Stimulated activated CD8-positive, alpha-beta memory T cell treated with anti-CD3 and anti-CD28 coated beads, Interleukin-12 subunit alpha, Interleukin-12 subunit beta, amount 100 ng/mL, for 1 hour (primary cell): ENCODE measurements around the gene KRTAP5-10.
"Not testable (repeated sequence)": the region's sequence is repeated elsewhere in the genome, so short reads cannot be mapped to it uniquely, and the experiment has no call there.

Experiments
- DNase-seq: peaks from one replicate; pipeline ENCODE4 v3.0.0-alpha.2; 2020; ENCODE audit warnings: low read depth

KRTAP5-10 gene

DNA sequence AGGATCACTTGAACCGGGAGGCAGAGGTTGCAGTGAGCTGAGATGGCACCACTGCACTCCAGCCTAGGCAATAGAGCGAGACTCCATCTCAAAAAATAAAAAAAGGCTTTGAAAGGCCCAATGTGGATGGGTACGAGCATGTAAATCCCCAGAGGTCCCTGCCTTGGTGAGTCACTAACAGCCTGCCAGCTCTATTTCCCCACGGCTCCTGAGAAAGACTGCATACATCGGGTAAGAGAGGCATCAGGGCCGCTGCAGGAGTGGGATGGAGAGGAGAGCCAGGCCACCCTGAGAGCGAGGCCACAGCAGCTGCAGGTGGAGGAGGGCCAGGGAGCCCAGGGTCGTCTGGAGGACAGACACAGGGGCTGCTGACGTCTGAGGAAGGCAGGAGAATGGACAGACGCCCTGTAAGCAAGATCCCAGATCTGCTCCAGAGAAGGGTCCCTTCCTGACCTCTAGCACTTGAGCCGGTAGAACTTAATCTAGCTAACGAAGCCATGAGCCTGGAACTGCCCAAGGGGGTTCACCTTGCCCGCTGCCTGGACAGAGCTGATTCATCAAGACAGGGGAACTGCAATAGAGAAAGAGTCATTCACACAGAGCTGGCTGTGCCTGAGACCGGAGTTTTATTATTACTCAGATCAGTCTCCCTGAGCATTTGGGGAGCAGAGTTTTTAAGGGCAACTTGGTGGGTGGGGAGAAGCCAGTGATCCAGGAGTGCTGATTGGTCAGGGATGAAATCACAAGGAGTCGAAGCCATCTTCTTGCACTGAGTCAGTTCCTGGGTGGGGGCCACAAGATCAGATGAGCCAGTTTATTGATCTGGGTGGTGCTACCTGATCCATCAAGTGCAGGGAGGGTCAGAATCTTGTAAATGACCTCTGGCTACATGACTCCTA is 22.2 kb upstream of the KRTAP5-10 start:
- DNase-seq, result no peak

DNA sequence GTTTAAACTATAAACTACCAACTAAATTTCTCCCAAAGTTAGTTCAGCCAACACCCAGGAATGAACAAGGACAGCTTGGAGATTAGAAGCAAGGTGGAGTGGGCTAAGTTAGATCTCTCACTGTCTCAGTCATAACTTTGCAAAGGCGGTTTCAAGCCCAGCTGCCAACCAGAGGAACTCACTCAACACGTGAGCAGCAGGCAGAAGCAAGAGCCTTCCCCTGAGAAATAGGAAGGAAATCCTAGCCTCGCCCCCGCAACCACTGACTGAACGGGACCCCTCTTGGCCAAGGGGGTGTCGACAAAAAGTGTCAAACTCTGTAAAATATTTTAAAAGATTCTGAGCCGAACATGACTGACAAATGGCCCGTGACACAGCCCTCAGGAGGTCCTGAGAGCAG is 21.5 kb upstream of the KRTAP5-10 start:
- DNase-seq, result no peak

- DNase-seq, result no peak
These were observed 20.7 kb upstream of the KRTAP5-10 start for GRCh38 chr11:71544525-71545214.

DNA sequence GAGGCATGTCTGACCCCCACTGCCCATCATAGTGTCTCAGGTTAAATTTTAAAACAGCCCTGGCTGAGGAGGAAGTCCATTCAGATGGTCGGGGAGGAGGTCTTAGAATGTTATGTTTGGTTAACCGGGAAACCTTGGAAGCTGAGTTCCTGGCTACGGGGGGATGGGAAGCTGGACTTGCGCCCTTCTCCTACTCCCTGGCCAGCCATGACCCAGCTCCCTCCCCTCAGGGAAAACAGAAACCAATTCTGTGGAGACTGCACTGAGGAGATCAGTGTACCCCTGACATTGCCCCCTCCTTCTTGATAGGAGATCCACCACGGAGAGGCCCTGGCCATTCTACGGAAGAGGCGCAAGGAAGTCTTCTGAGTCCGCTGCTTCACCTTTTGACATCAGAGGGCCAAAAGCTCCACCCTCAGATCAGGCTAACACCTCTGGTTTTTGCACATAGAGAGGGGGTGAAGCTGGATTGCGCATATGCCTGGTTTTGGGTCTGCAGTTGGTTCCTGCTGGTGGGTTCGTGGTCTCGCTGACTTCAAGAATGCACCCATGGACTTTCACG is 19.9 kb upstream of the KRTAP5-10 start:
- DNase-seq, result no peak

DNA sequence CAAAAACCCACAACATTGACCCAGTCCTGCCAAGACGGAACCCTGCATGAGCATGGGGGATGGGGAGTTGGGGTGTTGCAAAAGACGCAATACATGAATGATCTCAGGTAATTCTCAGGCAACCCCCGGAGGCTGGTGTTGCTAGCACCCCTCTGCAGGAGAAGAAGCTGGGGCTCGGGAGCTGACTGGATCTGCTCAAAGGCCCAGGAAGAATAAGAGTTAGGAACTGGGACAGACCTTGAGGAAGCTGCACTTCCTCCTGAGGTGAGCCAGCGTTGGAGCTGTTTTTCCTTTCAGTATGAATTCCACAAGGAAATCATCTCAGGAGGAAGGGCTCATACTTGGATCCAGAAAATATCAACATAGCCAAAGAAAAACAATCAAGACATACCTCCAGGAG is 17.2 kb upstream of the KRTAP5-10 start, which contains the start of gene KRTAP5-9:
KRTAP5-9 (plus strand) TSS at position 301 of the 400 bp plus-strand sequence. CDS start 238 bp downstream, outside the sequence.
- no peak for DNase-seq

- no peak for DNase-seq
These were observed 16.6 kb upstream of the KRTAP5-10 start for GRCh38 chr11:71548716-71549151.

- DNase-seq, result no peak
These were observed 13.7 kb upstream of the KRTAP5-10 start for GRCh38 chr11:71551711-71552110.

- no peak for DNase-seq
These were observed 10.4 kb upstream of the KRTAP5-10 start for GRCh38 chr11:71554996-71555395.

- DNase-seq, result no peak
These were observed 9.9 kb upstream of the KRTAP5-10 start for GRCh38 chr11:71555508-71555907.

DNA sequence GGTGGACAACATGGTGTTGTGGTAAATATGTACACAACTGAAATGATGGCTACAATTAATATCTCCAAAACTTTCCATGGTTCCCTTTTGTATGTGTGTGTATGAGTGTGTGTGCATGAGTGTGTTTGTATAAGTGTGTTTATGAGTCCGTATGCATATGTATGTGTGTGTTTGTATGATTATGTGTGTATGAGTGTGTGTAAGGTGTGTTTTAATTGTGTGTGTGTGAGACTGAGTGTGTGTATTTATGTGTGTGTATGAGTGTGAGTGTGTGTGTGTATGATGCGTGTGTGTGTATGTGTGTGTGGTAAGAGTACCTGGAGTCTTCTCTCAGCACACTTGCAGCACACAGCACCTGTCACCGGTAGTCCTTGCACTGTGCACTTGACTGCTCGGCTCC is 9.3 kb upstream of the KRTAP5-10 start:
- no peak for DNase-seq

GRCh38 chr11:71557257-71557656 is 8.1 kb upstream of the KRTAP5-10 start:
- no peak for DNase-seq

DNA sequence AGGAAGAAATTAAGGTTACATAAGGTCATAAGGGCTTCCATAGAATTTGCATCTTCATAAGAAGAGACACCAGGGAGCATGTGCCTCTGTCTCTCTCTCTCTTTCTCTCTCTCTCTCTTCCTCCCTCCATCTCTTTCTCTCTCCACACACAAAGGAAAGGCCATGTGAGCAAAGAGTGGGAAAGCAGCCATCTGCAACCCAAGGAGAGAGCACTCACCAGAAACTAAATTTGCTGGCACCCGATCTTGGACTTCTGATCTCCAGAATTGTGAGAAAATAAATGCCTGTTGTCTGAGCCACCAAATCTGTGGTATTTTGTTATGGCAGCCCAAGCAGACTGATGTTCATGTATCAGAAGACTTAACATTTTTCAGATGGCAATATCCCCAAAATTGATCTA is 6.4 kb upstream of the KRTAP5-10 start:
- no peak for DNase-seq

- DNase-seq, result no peak
These were observed 3.2 kb upstream of the KRTAP5-10 start for GRCh38 chr11:71562120-71562519.

DNA sequence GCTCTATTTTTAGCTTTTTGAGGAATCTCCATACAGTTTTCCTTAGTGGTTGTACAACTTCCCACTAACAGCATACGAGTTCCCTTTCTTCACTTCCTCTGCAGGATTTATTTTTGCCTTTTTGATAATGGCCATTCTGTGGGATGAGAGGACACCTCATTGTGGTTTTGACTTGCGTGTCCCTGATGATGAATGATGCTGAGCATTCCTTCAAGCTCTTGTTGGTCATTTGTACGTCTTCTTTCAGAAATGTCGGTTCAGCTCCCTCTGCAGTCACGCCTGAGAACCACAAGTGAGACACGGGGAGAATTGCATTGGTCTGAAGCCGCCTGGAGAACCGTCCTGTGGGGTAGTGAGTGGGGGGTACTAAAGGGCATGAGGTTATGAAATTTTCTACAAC is 2.0 kb upstream of the KRTAP5-10 start:
- DNase-seq, result no peak

DNA sequence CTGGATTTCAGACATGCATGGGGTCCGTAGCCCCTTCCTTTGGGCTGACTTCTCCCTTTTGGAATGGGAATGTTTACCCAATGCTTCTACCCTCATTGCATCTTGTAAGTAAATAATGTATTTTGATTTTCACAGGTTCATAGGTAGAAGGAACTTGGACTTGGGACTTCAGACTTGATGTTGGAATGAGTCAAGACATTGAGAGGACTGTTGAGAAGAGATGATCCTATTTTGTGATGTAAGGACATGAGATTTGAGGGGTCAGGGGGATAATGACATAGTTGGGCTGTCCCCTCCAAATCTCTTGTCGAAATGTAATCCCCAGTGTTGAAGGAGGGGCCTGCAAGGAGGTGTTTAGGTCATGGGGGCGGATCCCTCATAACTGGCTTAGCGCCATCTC is 933 bp upstream of the KRTAP5-10 start:
- no peak for DNase-seq

GRCh38 chr11:71566081-71566620 is 788 bp downstream of the KRTAP5-10 start:
- DNase-seq, result no peak

GRCh38 chr11:71566626-71567599 is 1.6 kb downstream of the KRTAP5-10 start:
- DNase-seq, result not testable (repeated sequence)

DNA sequence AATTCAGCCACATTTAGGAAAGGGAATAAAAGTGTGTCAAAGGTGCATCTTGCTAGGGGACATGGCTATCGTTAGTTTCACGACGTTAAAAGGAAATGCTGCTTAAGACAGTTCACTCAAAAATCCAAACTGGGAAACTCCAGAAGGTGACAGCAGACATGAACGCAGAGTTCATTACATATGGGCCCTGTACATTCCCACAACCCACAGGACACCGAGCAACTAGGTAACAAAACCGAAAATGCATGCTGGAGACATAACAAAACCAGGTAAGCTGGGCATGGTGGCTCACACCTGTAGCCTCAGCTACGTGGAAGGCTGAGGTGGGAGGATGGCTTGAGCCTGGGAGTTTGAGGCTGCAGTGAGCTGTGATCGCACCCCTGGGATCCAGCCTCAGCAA is 2.3 kb downstream of the KRTAP5-10 start:
- DNase-seq, result not testable (repeated sequence)

DNA sequence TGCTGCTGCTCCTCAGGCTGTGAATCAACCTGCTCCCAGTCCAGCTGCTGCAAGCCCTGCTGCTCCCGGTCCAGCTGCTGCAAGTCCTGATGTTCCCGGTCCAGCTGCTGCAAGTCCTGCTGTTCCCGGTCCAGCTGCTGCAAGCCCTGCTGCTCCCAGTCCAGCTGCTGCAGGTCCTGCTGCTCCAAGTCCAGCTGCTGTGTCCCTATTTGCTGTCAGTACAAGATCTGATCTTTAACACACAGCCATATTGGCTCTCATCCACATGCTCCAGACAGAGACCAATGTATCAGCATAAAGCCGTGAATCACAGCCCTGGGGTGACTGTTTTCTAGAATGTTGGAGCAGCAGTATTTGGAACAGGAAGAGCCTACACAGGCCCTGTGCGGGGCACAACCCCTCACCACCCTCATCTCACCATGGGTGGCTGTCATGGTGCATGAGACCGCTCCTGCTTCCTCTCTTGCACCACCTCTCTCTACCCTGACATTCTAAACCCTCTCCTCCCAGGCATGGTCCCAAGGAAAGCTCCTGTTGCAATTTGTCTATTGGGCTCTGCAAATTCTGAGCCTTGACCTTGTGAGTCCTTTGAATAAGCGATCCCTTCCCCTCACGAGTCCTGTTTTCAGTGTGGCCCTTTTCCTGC is 3.5 kb downstream of the KRTAP5-10 start:
- no peak for DNase-seq

DNA sequence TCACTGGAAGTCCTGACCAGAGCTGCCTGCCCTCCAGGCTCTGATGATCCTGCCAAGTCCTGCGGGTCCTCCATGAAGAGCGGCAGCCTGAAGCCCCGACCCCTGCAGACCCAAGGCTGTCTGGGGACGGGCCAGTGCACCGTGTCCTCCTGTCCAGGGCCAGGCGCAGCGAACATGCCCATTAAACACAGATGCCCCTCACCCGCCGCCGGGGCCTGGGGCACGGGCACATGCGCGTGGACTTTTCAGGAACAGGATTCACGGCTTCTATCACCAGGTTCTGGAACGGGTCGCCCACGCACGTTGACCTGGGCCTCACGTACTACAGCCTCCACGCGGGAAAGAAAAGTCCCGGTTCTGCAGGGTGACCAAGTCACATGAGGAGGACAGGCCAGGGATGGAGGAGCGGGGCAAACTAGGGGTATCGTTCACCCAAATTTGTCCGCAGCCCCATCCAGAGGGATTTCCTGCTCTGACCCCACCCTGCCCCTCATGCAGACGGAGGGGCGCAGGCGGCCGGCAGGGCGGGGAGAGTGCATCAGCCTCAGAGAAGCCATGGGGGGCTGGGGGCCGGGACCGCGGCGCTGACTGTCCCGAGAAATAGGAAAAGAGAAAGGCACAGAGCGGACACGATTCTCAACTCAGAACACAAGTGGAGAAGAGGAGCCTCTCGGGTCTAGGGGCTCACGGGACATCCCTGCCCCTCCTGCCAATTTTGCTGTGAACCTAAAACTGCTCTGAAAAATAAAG is 5.9 kb downstream of the KRTAP5-10 start:
- not testable (repeated sequence) for DNase-seq
